Suprapubic skin (tissue), 4 donors: Measurements from ENCODE around the gene KLRK1. TPM values are rescaled to one million over a fixed set of nuclear protein-coding genes. Genes with fewer than 3 reads are reported as not detected.
"Not testable (repeated sequence)": the region's sequence is repeated elsewhere in the genome, so short reads cannot be mapped to it uniquely, and the experiment has no call there.

Source experiments
- DNase-seq, 2 donors: peaks; one replicate each; pipeline ENCODE4 v3.0.0-alpha.2; 2019; ENCODE audit warnings: low spot score in 2 of 2
- H3K27ac ChIP-seq: fragments of 200-600 bp; sonication (generic); one replicate; pipeline ENCODE4 v1.5.1; 2019
- H3K27me3 ChIP-seq: fragments of 200-600 bp; sonication (generic); one replicate; pipeline ENCODE4 v1.5.1; 2019
- H3K36me3 ChIP-seq: fragments of 200-600 bp; sonication (generic); one replicate; pipeline ENCODE4 v1.5.1; 2019
- H3K4me1 ChIP-seq: fragments of 200-600 bp; sonication (generic); one replicate; pipeline ENCODE4 v1.5.1; 2019
- H3K4me3 ChIP-seq: fragments of 200-600 bp; sonication (generic); one replicate; pipeline ENCODE4 v1.5.1; 2019; ENCODE audit warnings: mild to moderate bottlenecking
- H3K9me3 ChIP-seq: fragments of 200-600 bp; sonication (generic); one replicate; pipeline ENCODE4 v1.5.1; 2019
- CTCF ChIP-seq, 2 donors: fragments of 200-600 bp in 1 of 2; fragments of 450-650 bp in 1 of 2; sonication (generic) in 1 of 2; IDR thresholded peaks; one replicate each; pipeline ENCODE4 v1.5.1; 2016 to 2019; ENCODE audit warnings: antibody characterized with exemption in 2 of 2, mild to moderate bottlenecking in 1 of 2, moderate library complexity in 1 of 2
- EP300 ChIP-seq: sonication (generic); formaldehyde crosslinking; IDR thresholded peaks from one replicate; pipeline ENCODE4 v1.6.1; 2017; ENCODE audit warnings: antibody characterized with exemption
- POLR2A ChIP-seq, 2 donors: fragments of 450-650 bp; IDR thresholded peaks; one replicate each; pipeline ENCODE4 v1.6.1; 2017; ENCODE audit warnings: antibody characterized with exemption in 2 of 2, mild to moderate bottlenecking in 2 of 2, moderate library complexity in 2 of 2
- POLR2AphosphoS5 ChIP-seq, 3 donors: sonication (generic); formaldehyde crosslinking; IDR thresholded peaks; one replicate each; pipeline ENCODE4 v1.6.1; 2017; ENCODE audit warnings: antibody characterized with exemption in 3 of 3
- WGBS: methylation state at CpG from one replicate; pipeline ENCODE4 v1.1.5; 2018; 5-methylcytosine and 5-hydroxymethylcytosine counted together
- total RNA-seq, 4 donors: library from RNA; depleted of rRNA; stranded (reverse); fragments of >200 nt; gene quantifications; one replicate each; pipeline ENCODE4 v1.1.0, GENCODE V29; 2016

Gene KLRK1
- total RNA-seq, 4 donors from 2014 or later: 0.51 to 4.3 TPM; not detected in 2

- H3K27ac ChIP-seq: no peak overlapping the region
- no peaks in the 10 kb centered on the region for H3K4me1 ChIP-seq
- H3K36me3 ChIP-seq: no peaks in the 10 kb centered on the region
- no peaks in the 10 kb centered on the region for H3K9me3 ChIP-seq
- WGBS: 57% methylated on average over 2 of the region's 2 CpGs
- no peak for DNase-seq
- no peak overlapping the region for H3K4me3 ChIP-seq
- no peaks in the 10 kb centered on the region for H3K27me3 ChIP-seq
- TF ChIP-seq EP300 (no peak), CTCF (IDR thresholded peaks at IDR 0.05) (no peak), POLR2A (IDR thresholded peaks at IDR 0.05) (no peak), POLR2AphosphoS5 (IDR thresholded peaks at IDR 0.05) (no peak)
These were observed 35.3 kb downstream of the KLRK1 start for GRCh38 chr12:10354502-10354901.

GRCh38 chr12:10354071-10354470, 35.8 kb downstream of the KLRK1 start:
- no peak for DNase-seq
- Histone ChIP-seq H3K27me3 (no peaks in the 10 kb centered on the region), H3K4me1 (no peaks in the 10 kb centered on the region), H3K36me3 (no peaks in the 10 kb centered on the region), H3K4me3 (no peak overlapping the region), H3K9me3 (no peaks in the 10 kb centered on the region), H3K27ac (no peak overlapping the region)
- WGBS: 90% methylated on average over 3 of the region's 4 CpGs
- TF ChIP-seq EP300: no peak
- TF ChIP-seq CTCF (IDR thresholded peaks at IDR 0.05): no peak
- no peak for TF ChIP-seq POLR2A (IDR thresholded peaks at IDR 0.05)
- TF ChIP-seq POLR2AphosphoS5 (IDR thresholded peaks at IDR 0.05): no peak

- H3K4me3 ChIP-seq, DNase-seq, H3K36me3 ChIP-seq, H3K9me3 ChIP-seq, H3K27ac ChIP-seq, H3K27me3 ChIP-seq, H3K4me1 ChIP-seq: not testable (repeated sequence)
- 60% methylated on average over 3 of the region's 3 CpGs for WGBS
These were observed 38.4 kb downstream of the KLRK1 start for GRCh38 chr12:10351457-10351856.

GRCh38 chr12:10341892-10342509, 47.8 kb downstream of the KLRK1 start:
- H3K9me3 ChIP-seq: no peaks in the 10 kb centered on the region
- no peak for TF ChIP-seq CTCF (IDR thresholded peaks at IDR 0.05)
- TF ChIP-seq POLR2A (IDR thresholded peaks at IDR 0.05): no peak
- TF ChIP-seq EP300: no peak
- no peak for TF ChIP-seq POLR2AphosphoS5 (IDR thresholded peaks at IDR 0.05)
- H3K36me3 ChIP-seq: no peaks in the 10 kb centered on the region
- H3K4me1 ChIP-seq: no peaks in the 10 kb centered on the region
- DNase-seq: no peak
- WGBS: 88% methylated on average over 1 of the region's 1 CpG
- H3K27ac ChIP-seq: no peak overlapping the region
- no peaks in the 10 kb centered on the region for H3K27me3 ChIP-seq
- H3K4me3 ChIP-seq: no peak overlapping the region

GRCh38 chr12:10340946-10341345, 48.9 kb downstream of the KLRK1 start:
- H3K27ac ChIP-seq, H3K9me3 ChIP-seq, DNase-seq, H3K4me3 ChIP-seq, H3K27me3 ChIP-seq, H3K36me3 ChIP-seq, H3K4me1 ChIP-seq: not testable (repeated sequence)
- WGBS: 75% methylated on average over 2 of the region's 2 CpGs

GRCh38 chr12:10339053-10339840, 50.6 kb downstream of the KLRK1 start:
- no peak overlapping the region for H3K27ac ChIP-seq
- H3K9me3 ChIP-seq: no peaks in the 10 kb centered on the region
- no peak overlapping the region for H3K4me3 ChIP-seq
- H3K4me1 ChIP-seq: no peaks in the 10 kb centered on the region
- H3K27me3 ChIP-seq: no peaks in the 10 kb centered on the region
- 75% methylated on average over 9 of the region's 9 CpGs for WGBS
- H3K36me3 ChIP-seq: no peaks in the 10 kb centered on the region
- no peak for TF ChIP-seq EP300
- no peak for TF ChIP-seq CTCF (IDR thresholded peaks at IDR 0.05)
- TF ChIP-seq POLR2AphosphoS5 (IDR thresholded peaks at IDR 0.05): no peak
- DNase-seq: no peak

- H3K27ac ChIP-seq, H3K36me3 ChIP-seq, H3K27me3 ChIP-seq, DNase-seq, H3K4me1 ChIP-seq, H3K4me3 ChIP-seq, H3K9me3 ChIP-seq: not testable (repeated sequence)
- 45% methylated on average over 4 of the region's 4 CpGs for WGBS
These were observed 51.4 kb downstream of the KLRK1 start for GRCh38 chr12:10338470-10338869.

GRCh38 chr12:10336196-10336595, 53.6 kb downstream of the KLRK1 start:
- DNase-seq, H3K27ac ChIP-seq, H3K4me3 ChIP-seq, H3K9me3 ChIP-seq, H3K4me1 ChIP-seq, H3K36me3 ChIP-seq, H3K27me3 ChIP-seq: not testable (repeated sequence)
- 49% methylated on average over 4 of the region's 4 CpGs for WGBS
